Hepatocyte (in vitro differentiated cells): ENCODE measurements around the gene ITGA4. TPM values are rescaled to one million over a fixed set of nuclear protein-coding genes. Genes with fewer than 3 reads are reported as not detected.

ENCODE experiments used
- DNase-seq: peaks from one replicate; pipeline ENCODE4 v3.0.0-alpha.2; 2016; ENCODE audit warnings: low spot score
- H2AFZ ChIP-seq: fragments of 200-600 bp; sonication (generic); 2 replicates; pipeline ENCODE4 v1.6.0; 2016; ENCODE audit warnings: antibody characterized with exemption, mild to moderate bottlenecking
- H3K27ac ChIP-seq: fragments of 200-600 bp; sonication (generic); 2 replicates; pipeline ENCODE4 v1.5.1; 2016; ENCODE audit warnings: mild to moderate bottlenecking
- H3K27me3 ChIP-seq: fragments of 200-600 bp; sonication (generic); 2 replicates; pipeline ENCODE4 v1.6.1; 2016
- H3K36me3 ChIP-seq: fragments of 200-600 bp; sonication (generic); replicated peaks from 2 replicates; pipeline ENCODE4 v1.5.1; 2016; ENCODE audit warnings: low read depth; ENCODE audit not compliant: insufficient read depth
- H3K4me1 ChIP-seq: fragments of 200-600 bp; sonication (generic); 2 replicates; pipeline ENCODE4 v1.5.1; 2016; ENCODE audit warnings: mild to moderate bottlenecking, moderate library complexity; ENCODE audit not compliant: insufficient read depth
- H3K4me2 ChIP-seq: fragments of 200-600 bp; sonication (generic); 2 replicates; pipeline ENCODE4 v1.6.0; 2016
- H3K4me3 ChIP-seq: fragments of 200-600 bp; sonication (generic); 2 replicates; pipeline ENCODE4 v1.5.1; 2016; ENCODE audit warnings: mild to moderate bottlenecking
- H3K79me2 ChIP-seq: fragments of 200-600 bp; sonication (generic); 2 replicates; pipeline ENCODE4 v1.6.0; 2017; ENCODE audit warnings: mild to moderate bottlenecking
- H3K9me2 ChIP-seq: fragments of 200-600 bp; sonication (generic); replicated peaks from 2 replicates; pipeline ENCODE4 v1.6.0; 2017; ENCODE audit warnings: mild to moderate bottlenecking; ENCODE audit not compliant: insufficient read depth
- H3K9me3 ChIP-seq: fragments of 200-600 bp; sonication (generic); 2 replicates; pipeline ENCODE4 v1.5.1; 2016; ENCODE audit warnings: low read depth, mild to moderate bottlenecking
- H4K20me1 ChIP-seq: fragments of 200-600 bp; sonication (generic); 2 replicates; pipeline ENCODE4 v1.6.0; 2016; ENCODE audit warnings: mild to moderate bottlenecking; ENCODE audit not compliant: insufficient read depth, poor library complexity, severe bottlenecking
- CTCF ChIP-seq: fragments of 200-600 bp; sonication (generic); IDR thresholded peaks from 2 replicates; pipeline ENCODE4 v1.5.1; 2016; ENCODE audit warnings: antibody characterized with exemption, mild to moderate bottlenecking; ENCODE audit not compliant: poor library complexity
- EZH2 ChIP-seq: fragments of 200-600 bp; sonication (generic); IDR thresholded peaks from 2 replicates; pipeline ENCODE4 v1.6.1; 2016; ENCODE audit warnings: antibody characterized with exemption, mild to moderate bottlenecking, borderline replicate concordance
- EZH2phosphoT487 ChIP-seq: fragments of 200-600 bp; sonication (generic); IDR thresholded peaks from one replicate; pipeline ENCODE4 v1.6.1; 2018; ENCODE audit warnings: antibody characterized with exemption, mild to moderate bottlenecking, low read depth, moderate library complexity; ENCODE audit not compliant: unreplicated experiment, severe bottlenecking
- WGBS: methylation state at CpG from one replicate; pipeline ENCODE4 v1.1.6; 2016; ENCODE audit warnings: low lambda C conversion rate; ENCODE audit errors: missing lambda C conversion rate; 5-methylcytosine and 5-hydroxymethylcytosine counted together
- polyA plus RNA-seq: library from polyadenylated mRNA; unstranded; fragments of >200 nt; fragmentation: Nextera tagmentation; extraction: Ambion mirVana; gene quantifications from 2 replicates; pipeline ENCODE4 v1.2.1, GENCODE V29; 2016
- total RNA-seq: library from RNA; depleted of rRNA; stranded (reverse); fragments of >200 nt; gene quantifications from 2 replicates; pipeline ENCODE4 v1.2.3, GENCODE V29; 2014

Gene ITGA4
- total and polyA plus RNA-seq, 2 experiments from 2014 or later: 1.9 to 6.3 TPM

- Histone ChIP-seq H3K4me1 (no peaks in the 10 kb centered on the region), H3K4me2 (no peak overlapping the region), H4K20me1 (no peaks in the 10 kb centered on the region), H3K36me3 (no peaks in the 10 kb centered on the region), H3K27ac (no peak overlapping the region), H3K27me3 (no peaks in the 10 kb centered on the region), H3K79me2 (no peaks in the 10 kb centered on the region), H3K9me2 (no peaks in the 10 kb centered on the region), H3K4me3 (no peak overlapping the region), H2AFZ (no peak overlapping the region), H3K9me3 (no peaks in the 10 kb centered on the region)
- TF ChIP-seq EZH2phosphoT487 (no peak), CTCF (no peak), EZH2 (no peak)
- no peak for DNase-seq
- 96% methylated on average over 1 of the region's 1 CpG for WGBS
These were observed 63.1 kb downstream of the ITGA4 start for GRCh38 chr2:181520253-181520652.

DNA sequence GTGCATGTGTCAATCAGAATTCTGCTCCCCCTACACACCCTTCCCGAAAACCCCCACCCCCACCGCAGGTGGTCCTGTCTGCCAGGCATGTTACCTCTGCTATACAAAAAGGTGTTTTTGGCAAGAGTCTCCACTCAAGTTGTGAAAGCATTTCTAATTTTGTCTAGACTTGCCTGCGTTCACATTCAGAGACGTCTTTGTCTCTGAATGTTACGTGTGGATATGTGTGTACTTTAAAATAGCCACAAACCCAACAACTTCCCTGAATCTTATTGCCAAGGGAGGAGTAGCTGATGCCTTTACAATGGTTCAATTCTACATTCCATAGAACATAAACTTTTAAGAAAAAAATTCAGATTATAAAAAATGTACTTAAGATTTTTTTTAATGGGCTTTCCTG is 66.6 kb downstream of the ITGA4 start:
- Histone ChIP-seq H3K36me3 (no peaks in the 10 kb centered on the region), H3K79me2 (no peaks in the 10 kb centered on the region), H3K9me3 (no peaks in the 10 kb centered on the region), H3K27me3 (no peaks in the 10 kb centered on the region), H3K9me2 (no peaks in the 10 kb centered on the region), H3K4me3 (no peak overlapping the region), H3K4me1 (no peaks in the 10 kb centered on the region), H4K20me1 (no peaks in the 10 kb centered on the region), H2AFZ (no peak overlapping the region), H3K27ac (no peak overlapping the region), H3K4me2 (no peak overlapping the region)
- DNase-seq: no peak
- no peak for TF ChIP-seq EZH2
- TF ChIP-seq CTCF: no peak
- TF ChIP-seq EZH2phosphoT487: no peak
- 78% methylated on average over 5 of the region's 5 CpGs for WGBS

DNA sequence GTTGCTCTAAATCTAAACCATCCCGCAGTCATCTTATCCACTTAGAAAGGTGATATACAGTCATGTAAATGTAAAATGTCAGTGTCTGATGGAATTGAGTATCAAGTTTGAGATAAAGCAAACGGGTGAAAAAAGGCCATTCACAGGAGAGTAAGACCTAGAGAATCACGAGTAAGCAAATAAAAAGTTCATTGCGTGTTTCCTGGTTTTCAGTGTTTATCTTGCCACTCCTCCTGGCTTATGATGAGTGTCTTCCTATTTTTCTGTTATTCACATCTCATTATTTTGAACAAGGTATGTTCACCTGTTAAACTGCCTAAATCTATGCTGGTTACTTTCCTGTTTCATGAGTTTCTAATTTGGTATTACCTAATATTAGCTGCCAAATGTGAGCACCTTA is 68.8 kb downstream of the ITGA4 start:
- H3K79me2 ChIP-seq: no peaks in the 10 kb centered on the region
- H3K36me3 ChIP-seq: no peaks in the 10 kb centered on the region
- H3K4me2 ChIP-seq: no peak overlapping the region
- no peaks in the 10 kb centered on the region for H3K27me3 ChIP-seq
- TF ChIP-seq EZH2: no peak
- no peak for TF ChIP-seq CTCF
- no peak for TF ChIP-seq EZH2phosphoT487
- WGBS: 64% methylated on average over 4 of the region's 4 CpGs
- no peaks in the 10 kb centered on the region for H3K9me3 ChIP-seq
- DNase-seq: no peak
- H3K27ac ChIP-seq: no peak overlapping the region
- no peaks in the 10 kb centered on the region for H3K4me1 ChIP-seq
- no peaks in the 10 kb centered on the region for H4K20me1 ChIP-seq
- H2AFZ ChIP-seq: no peak overlapping the region
- H3K4me3 ChIP-seq: no peak overlapping the region
- H3K9me2 ChIP-seq: no peaks in the 10 kb centered on the region

- Histone ChIP-seq H3K4me1 (no peaks in the 10 kb centered on the region), H3K4me3 (no peak overlapping the region), H3K27ac (no peak overlapping the region), H4K20me1 (no peaks in the 10 kb centered on the region), H3K9me2 (no peaks in the 10 kb centered on the region), H3K36me3 (no peaks in the 10 kb centered on the region), H2AFZ (no peak overlapping the region), H3K27me3 (no peaks in the 10 kb centered on the region), H3K4me2 (no peak overlapping the region), H3K79me2 (no peaks in the 10 kb centered on the region), H3K9me3 (no peaks in the 10 kb centered on the region)
- no peak for DNase-seq
- no peak for TF ChIP-seq CTCF
- no peak for TF ChIP-seq EZH2phosphoT487
- TF ChIP-seq EZH2: no peak
- WGBS: 93% methylated on average over 6 of the region's 6 CpGs
These were observed 69.9 kb downstream of the ITGA4 start for GRCh38 chr2:181527058-181527457.
